ENCODE measurements around the gene ECI1.

ECI1 gene

GRCh38 chr16:2196162-2196980 lies 55.0 kb downstream of the ECI1 start, which contains the start of gene CASKIN1:
Gene CASKIN1 (minus strand): TSS chr16:2196605. CDS start chr16:2196432, 173 bp downstream.
- DNase-seq (no peak), ATAC-seq (peak; percentile 13)

DNA sequence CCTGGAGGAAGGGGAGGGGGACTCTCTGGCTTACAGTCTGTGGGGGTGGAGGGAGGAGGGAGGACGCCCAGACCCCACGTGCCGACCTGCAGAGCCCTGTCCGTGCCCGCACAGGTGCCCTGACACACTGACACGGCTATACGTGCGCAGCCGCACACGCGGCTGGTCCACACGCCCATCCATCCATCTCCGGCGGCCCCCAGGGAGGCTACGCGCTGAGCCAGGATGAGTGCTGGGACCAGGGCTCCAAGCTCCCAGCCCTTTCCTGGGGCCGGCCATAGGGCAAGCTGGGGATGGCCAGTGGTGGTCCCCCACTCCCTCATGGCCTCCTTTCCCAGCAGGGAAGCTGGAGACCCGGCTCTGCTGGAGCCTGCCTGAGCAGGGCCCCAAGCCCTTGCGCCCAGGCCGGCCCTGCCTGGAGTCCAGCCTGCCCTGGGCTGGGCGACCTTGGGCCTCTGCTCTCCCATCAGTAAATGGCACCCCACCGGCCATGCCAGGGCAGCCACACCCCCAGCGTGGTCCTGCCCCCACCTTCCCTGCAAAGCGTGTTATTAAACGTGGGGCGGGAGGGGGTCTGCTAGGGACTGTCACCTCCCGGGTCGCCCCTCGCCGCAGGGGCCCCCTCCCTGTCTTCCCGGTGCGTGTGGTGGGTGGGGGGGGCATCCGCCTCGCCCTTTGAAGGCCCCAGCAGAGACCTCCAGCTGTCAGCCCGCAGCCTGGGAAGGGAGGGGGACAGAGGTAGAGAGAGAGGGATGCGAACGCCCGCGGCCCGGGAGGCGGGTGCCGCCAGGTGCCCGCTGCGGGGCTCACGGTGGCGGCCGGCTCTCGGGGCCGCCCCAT lies 55.8 kb downstream of the ECI1 start:
- DNase-seq (no peak), ATAC-seq (no peak)

- peak; percentile 73 for ATAC-seq
- peak; percentile 48 for DNase-seq
These were observed 56.5 kb downstream of the ECI1 start for GRCh38 chr16:2194852-2195321.

DNA sequence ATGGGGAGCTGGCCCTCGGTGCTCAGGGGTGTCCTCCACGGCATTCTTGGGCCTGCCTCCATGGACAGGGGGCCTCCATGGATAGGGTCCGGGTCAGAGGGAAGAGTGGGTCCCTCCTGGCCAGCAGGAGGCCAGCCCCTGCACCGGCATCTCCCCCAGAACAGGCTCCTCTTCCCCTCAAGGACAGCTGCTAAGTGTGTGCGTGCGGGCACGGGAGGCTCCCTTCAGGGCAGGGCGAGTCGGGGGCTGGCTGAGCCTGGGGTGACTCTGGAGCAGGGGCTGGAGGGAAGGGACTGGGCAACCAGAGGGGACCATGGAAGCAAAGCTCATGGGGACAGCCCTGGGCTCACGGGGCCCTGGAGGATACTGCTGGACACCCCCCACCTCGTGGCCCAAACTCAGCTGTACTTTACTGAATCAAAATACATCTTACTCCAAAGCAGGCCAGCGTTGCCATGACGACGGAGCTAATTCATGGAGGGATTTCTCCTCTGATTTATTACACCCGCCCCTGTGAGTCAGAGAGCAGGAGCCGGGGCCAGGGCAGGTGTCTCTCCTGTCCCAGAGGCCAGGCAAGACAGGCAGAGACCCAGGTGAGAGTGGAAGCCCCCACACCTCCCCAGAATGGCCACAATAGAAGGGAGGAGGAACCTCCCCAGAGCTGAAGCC lies 57.1 kb downstream of the ECI1 start:
- no peak for ATAC-seq

DNA sequence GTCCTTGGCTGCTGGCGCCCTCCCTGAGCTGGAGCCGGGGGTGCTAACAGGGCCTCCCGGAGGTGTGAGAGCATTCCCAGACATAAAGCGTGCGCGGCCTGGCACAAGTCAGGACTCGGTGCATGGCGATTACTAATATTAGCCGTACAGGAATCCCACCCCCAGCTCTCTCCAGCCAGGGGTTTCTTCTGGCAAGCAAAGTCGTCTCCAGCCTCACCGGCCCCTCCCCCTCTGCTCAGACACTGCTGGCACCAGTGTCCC lies 60.0 kb downstream of the ECI1 start:
- DNase-seq = no peak
- no peak for ATAC-seq

More for the DNA sequence above, 57.1 kb downstream of the ECI1 start:
- DNase-seq = no peak

DNA sequence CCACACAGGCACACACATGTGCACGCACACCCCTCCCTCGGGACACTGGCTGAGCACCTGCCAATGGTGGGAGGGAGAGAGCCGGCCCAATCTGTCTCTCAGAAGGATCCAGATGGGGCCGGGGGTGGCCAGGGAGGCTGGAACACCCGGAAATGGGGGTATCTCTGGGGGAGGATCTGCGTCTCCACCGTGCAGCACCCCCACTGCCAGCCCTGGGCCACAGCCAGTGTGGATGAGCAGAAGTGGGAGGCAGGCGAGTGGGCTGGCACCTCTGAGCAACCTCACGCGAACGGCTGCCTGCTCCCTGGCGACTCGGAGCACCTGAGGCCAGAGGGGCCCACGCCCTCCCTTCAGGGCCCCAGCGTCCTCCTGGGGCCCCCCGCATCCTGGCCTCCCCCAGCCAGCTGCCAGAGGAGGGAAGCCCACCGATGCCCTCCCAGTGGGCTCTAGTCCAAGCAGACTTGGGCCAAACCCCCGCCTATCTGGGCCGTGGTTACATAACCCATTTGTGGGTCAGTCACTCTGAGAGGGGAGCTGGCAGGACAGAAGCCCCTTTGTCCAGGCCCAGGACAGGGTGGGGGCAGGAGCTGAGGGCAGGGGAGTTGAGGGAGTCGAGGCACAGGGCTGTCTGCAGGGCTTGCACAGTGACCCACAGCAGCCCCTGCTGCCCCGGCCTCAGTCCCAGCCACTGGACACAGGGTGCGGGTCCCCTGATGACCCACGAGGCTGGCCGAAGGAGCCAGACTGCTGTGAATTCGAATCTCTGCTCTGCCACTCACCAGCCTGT lies 60.5 kb downstream of the ECI1 start:
- DNase-seq (no peak), ATAC-seq (no peak)

- ATAC-seq (no peak), DNase-seq (no peak)
These were observed 61.3 kb downstream of the ECI1 start for GRCh38 chr16:2190002-2190658.

Measured in stimulated activated naive CD8-positive, alpha-beta T cell treated with anti-CD3 and anti-CD28 coated beads, Interleukin-15, Interleukin-2, amounts not matched to agents 100 U/mL and 50 U/mL, for 24 hours (primary cell).